B cell (primary cell): ENCODE results near the gene C6orf89. TPM values are rescaled to one million over a fixed set of nuclear protein-coding genes. Genes with fewer than 3 reads are reported as not detected.

Experiments
- ATAC-seq: fragments of 200-7000 bp; cut with Tn5 transposase; one replicate; pipeline ENCODE4 v1.10.0; 2021; ENCODE audit warnings: low read depth, mild to moderate bottlenecking, moderate number of reproducible peaks, moderate library complexity
- CTCF ChIA-PET: fragments of 350-600 bp; sonication (Branson Sonifier 250); formaldehyde crosslinking; loops from one replicate; lab custom pipeline; 2021; ENCODE audit warnings: antibody characterized with exemption, inconsistent platforms; lab: Charles Lee
- POLR2A ChIA-PET: fragments of 350-600 bp; sonication (Branson Sonifier 250); formaldehyde crosslinking; loops from one replicate; lab custom pipeline; 2021; ENCODE audit warnings: antibody characterized with exemption; lab: Charles Lee
- DNase-seq: peaks from one replicate; pipeline ENCODE4 v3.0.0; 2013
- H2AFZ ChIP-seq: 2 replicates; pipeline ENCODE4 v1.6.1; 2012; ENCODE audit warnings: mild to moderate bottlenecking, low read depth, low read length; ENCODE audit not compliant: insufficient read depth, poor library complexity, severe bottlenecking
- H3K27ac ChIP-seq, 2 donors: 1 replicate in 1 of 2; 2 replicates in 1 of 2; pipeline ENCODE4 v1.5.1; 2012 to 2013; ENCODE audit warnings: low read length in 2 of 2, mild to moderate bottlenecking in 2 of 2, moderate library complexity in 1 of 2
- H3K27me3 ChIP-seq, 4 experiments: fragments of 200-600 bp in 1 of 4; sonication (generic) in 1 of 4; replicated peaks in 1 of 4; 1 replicate in 2 of 4; 2 replicates in 2 of 4; pipeline versions ENCODE4 v1.6.1 to v1.7.0; 2013 to 2016; ENCODE audit warnings: low read length in 3 of 4, mild to moderate bottlenecking in 2 of 4, mixed read lengths in 1 of 4, moderate library complexity in 1 of 4; ENCODE audit not compliant: insufficient read depth in 4 of 4, control insufficient read depth in 3 of 4; ENCODE audit errors: control extremely low read depth in 1 of 4
- H3K36me3 ChIP-seq, 2 experiments: replicated peaks in 1 of 2; 1 replicate in 1 of 2; 2 replicates in 1 of 2; pipeline versions ENCODE4 v1.6.1 to v1.7.1; 2013; ENCODE audit warnings: low read length in 1 of 2; ENCODE audit not compliant: insufficient read depth in 2 of 2, control insufficient read depth in 1 of 2; ENCODE audit errors: control extremely low read depth in 1 of 2, extremely low read depth in 1 of 2
- H3K4me1 ChIP-seq, 2 donors: fragments of 200-600 bp in 1 of 2; sonication (generic) in 1 of 2; 1 replicate in 1 of 2; 2 replicates in 1 of 2; pipeline versions ENCODE4 v1.5.1 to v1.6.1; 2013 to 2017; ENCODE audit warnings: low read length in 2 of 2; ENCODE audit not compliant: control insufficient read depth in 2 of 2, insufficient read depth in 2 of 2
- H3K4me2 ChIP-seq: replicated peaks from 2 replicates; pipeline ENCODE3; 2012; ENCODE audit warnings: mild to moderate bottlenecking, low read depth, low read length; ENCODE audit not compliant: poor library complexity, severe bottlenecking
- H3K4me3 ChIP-seq, 5 experiments: fragments of 200-600 bp in 1 of 5; sonication (generic) in 1 of 5; 1 replicate in 3 of 5; 2 replicates in 2 of 5; pipeline versions ENCODE4 v1.5.1 to v1.7.0; 2011 to 2016; ENCODE audit warnings: low read length in 4 of 5, mild to moderate bottlenecking in 4 of 5, low read depth in 2 of 5, control low read depth in 1 of 5, moderate library complexity in 1 of 5; ENCODE audit not compliant: insufficient read depth in 1 of 5; ENCODE audit errors: control extremely low read depth in 1 of 5, extremely low read depth in 1 of 5
- H3K79me2 ChIP-seq: fragments of 200-600 bp; sonication (generic); one replicate; pipeline ENCODE4 v1.6.0; 2016; ENCODE audit warnings: low read length; ENCODE audit not compliant: control insufficient read depth, insufficient read depth
- H3K9ac ChIP-seq: fragments of 200-600 bp; sonication (generic); 2 replicates; pipeline ENCODE4 v1.6.1; 2017; ENCODE audit warnings: mild to moderate bottlenecking, low read length, moderate library complexity
- H3K9me3 ChIP-seq, 3 donors: one replicate each; pipeline versions ENCODE4 v1.6.1 to v1.7.1; 2013; ENCODE audit warnings: low read length in 2 of 3; ENCODE audit not compliant: control insufficient read depth in 2 of 3, insufficient read depth in 1 of 3; ENCODE audit errors: control extremely low read depth in 1 of 3
- H4K20me1 ChIP-seq: 2 replicates; pipeline ENCODE4 v1.6.0; 2012; ENCODE audit warnings: mild to moderate bottlenecking, low read length; ENCODE audit not compliant: insufficient read depth, control insufficient read depth, poor library complexity, severe bottlenecking
- H3K27ac Mint-ChIP-seq: one replicate; pipeline ENCODE4 v1.8.0; 2021; ENCODE audit warnings: mixed read lengths
- H3K27me3 Mint-ChIP-seq: one replicate; pipeline ENCODE4 v1.8.0; 2021; ENCODE audit warnings: mixed read lengths
- H3K4me1 Mint-ChIP-seq: one replicate; pipeline ENCODE4 v1.8.0; 2021; ENCODE audit warnings: mixed read lengths
- H3K4me3 Mint-ChIP-seq: one replicate; pipeline ENCODE4 v1.8.0; 2021; ENCODE audit warnings: mixed read lengths
- H3K9me3 Mint-ChIP-seq: one replicate; pipeline ENCODE4 v1.8.0; 2022; ENCODE audit warnings: mixed read lengths; ENCODE audit not compliant: insufficient read depth
- CTCF ChIP-seq: fragments of 200-600 bp; IDR thresholded peaks from one replicate; pipeline ENCODE4 v1.8.0; 2022; ENCODE audit warnings: antibody characterized with exemption, mild to moderate bottlenecking
- EZH2 ChIP-seq: IDR thresholded peaks from 2 replicates; pipeline ENCODE4 v1.6.1; 2012; ENCODE audit warnings: borderline replicate concordance, low read depth, mild to moderate bottlenecking, moderate library complexity, low read length; ENCODE audit not compliant: insufficient read depth, poor library complexity, severe bottlenecking
- WGBS: methylation state at CpG from one replicate; pipeline ENCODE4 v1.1.5; 2013; ENCODE audit warnings: missing lambda C conversion rate; ENCODE audit not compliant: insufficient coverage; 5-methylcytosine and 5-hydroxymethylcytosine counted together
- intact Hi-C: fragments of 100-400 bp; cut with micrococcal nuclease; formaldehyde crosslinking; loops from one replicate; pipeline ENCODE4 v1.10.0; 2022
- polyA plus RNA-seq: library from polyadenylated mRNA; depleted of rRNA; stranded (reverse); fragments of >200 nt; gene quantifications from 2 replicates; pipeline ENCODE4 v1.2.3, GENCODE V29; 2012
- total RNA-seq, 2 donors: library from RNA; stranded (reverse); fragments of 120-200 nt in 1 of 2; gene quantifications; 1 replicate in 1 of 2; 2 replicates in 1 of 2; pipeline versions ENCODE4 v1.2.3 to v1.2.4, GENCODE V29; 2013 to 2022

The C6orf89 gene
- total and polyA plus RNA-seq, 2 donors (not counting 1 experiment from before 2014, with no cell fraction given) = 13.0 to 35.3 TPM

DNA sequence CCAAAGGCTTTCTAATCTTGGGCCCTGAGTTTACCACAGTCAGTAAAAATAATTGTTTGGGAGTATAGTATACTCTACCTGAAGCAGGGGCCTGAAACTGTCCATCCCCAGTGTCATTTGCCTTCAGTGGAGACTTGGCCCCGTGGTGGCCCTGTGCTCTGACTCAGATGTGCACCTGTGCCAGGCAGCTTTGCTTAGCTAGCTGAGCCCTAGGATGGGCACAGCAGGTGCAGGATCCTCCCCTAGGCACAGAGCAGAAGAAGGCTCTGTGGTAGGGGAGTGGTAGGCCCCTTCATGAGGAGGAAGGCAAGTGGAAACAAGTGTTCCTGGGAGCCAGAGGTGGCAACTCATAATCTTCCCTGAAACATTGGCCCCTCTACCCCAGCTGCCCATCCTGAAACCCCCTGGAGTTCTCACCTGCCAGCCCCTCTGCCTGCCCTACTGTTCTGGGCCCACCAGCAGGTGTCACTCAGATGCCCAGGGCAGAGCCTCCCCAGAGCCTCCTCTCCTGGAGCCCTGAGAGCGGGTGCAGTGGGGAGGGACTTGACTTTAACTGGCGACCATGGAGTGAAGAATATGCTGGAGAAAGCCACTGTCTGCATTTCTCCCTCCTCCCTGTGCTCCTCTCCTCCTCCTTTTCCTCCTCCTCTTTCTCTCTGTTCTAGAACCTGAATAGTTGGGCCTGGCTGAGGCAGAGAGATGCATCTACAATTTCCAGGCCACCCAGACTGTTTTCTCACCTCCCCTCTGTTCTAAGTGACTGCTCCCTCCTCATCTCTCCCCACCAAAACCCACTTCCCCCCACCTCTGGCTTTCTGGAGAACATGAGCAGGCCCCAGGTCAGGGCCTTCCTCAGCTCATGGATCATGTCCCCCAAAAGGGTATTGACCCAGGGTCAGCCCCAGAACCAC lies 49.4 kb upstream of the C6orf89 start:
- Histone ChIP-seq H3K9me3 (peaks cover 0 to 7% (median 0%) of the 10 kb centered on the region in 3 donors), H2AFZ (no peak overlapping the region), H3K9ac (no peak overlapping the region), H3K27ac (no peak overlapping the region), H3K36me3 (no peaks in the 10 kb centered on the region), H3K4me1 (peaks cover 18 to 23% of the 10 kb centered on the region in 2 donors), H3K27me3 (peaks cover 0 to 43% (median 23%) of the 10 kb centered on the region in 4 experiments), H4K20me1 (no peaks in the 10 kb centered on the region), H3K79me2 (no peaks in the 10 kb centered on the region), H3K4me2 (no peak overlapping the region), H3K4me3 (no peak overlapping the region)
- TF ChIP-seq CTCF (no peak), EZH2 (no peak)
- DNase-seq (no peak), ATAC-seq (no peak)
- H3K4me3 Mint-ChIP-seq = no peak overlapping the region
- CTCF ChIA-PET = interaction anchor here (1.6 kb wide), 1 partner anchor 14 kb away, joined by 6 read pairs; no protein-coding TSS in a partner anchor
- intact Hi-C loops = no loop called here
- peaks cover 40% of the 10 kb centered on the region for H3K27me3 Mint-ChIP-seq
- WGBS = 56% methylated on average over 1 of the region's 3 CpGs
- no peaks in the 10 kb centered on the region for H3K9me3 Mint-ChIP-seq
- no peak overlapping the region for H3K27ac Mint-ChIP-seq
- POLR2A ChIA-PET = no interaction called here
- H3K4me1 Mint-ChIP-seq = peaks cover 14% of the 10 kb centered on the region

DNA sequence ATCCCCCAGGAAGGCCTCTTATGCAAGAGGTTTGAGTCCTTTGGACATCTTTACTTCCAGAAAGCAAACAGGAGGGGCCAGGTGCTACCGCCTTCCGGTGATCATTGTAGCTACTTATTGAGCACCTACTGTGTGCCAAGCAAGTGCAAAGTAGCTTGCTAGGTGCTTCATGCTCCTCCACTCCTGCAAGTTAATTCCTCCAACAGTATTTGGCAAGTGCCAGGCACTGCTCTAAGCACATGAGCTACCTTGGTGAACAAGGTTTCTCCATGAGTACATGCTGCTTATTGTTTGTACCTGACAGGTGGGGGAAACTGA lies 48.8 kb upstream of the C6orf89 start:
- 100% methylated on average over 2 of the region's 2 CpGs for WGBS
- Mint-ChIP-seq H3K27me3 (peaks cover 40% of the 10 kb centered on the region), H3K9me3 (no peaks in the 10 kb centered on the region), H3K27ac (no peak overlapping the region), H3K4me1 (peaks cover 14% of the 10 kb centered on the region), H3K4me3 (no peak overlapping the region)
- H3K9me3 ChIP-seq = peaks cover 0 to 7% (median 0%) of the 10 kb centered on the region in 3 donors
- H3K27ac ChIP-seq = no peak overlapping the region
- no peaks in the 10 kb centered on the region for H3K79me2 ChIP-seq
- no peak overlapping the region for H3K4me2 ChIP-seq
- ChIA-PET CTCF (interaction anchor here (1.6 kb wide), 1 partner anchor 13 kb away, joined by 6 read pairs; no protein-coding TSS in a partner anchor), POLR2A (no interaction called here)
- H3K4me1 ChIP-seq = peaks cover 18 to 23% of the 10 kb centered on the region in 2 donors
- TF ChIP-seq CTCF = no peak
- TF ChIP-seq EZH2 = no peak
- DNase-seq (no peak), ATAC-seq (no peak)
- peaks cover 0 to 43% (median 23%) of the 10 kb centered on the region in 4 experiments for H3K27me3 ChIP-seq
- H2AFZ ChIP-seq = no peak overlapping the region
- H3K36me3 ChIP-seq = no peaks in the 10 kb centered on the region
- H3K9ac ChIP-seq = no peak overlapping the region
- H3K4me3 ChIP-seq = no peak overlapping the region
- H4K20me1 ChIP-seq = no peaks in the 10 kb centered on the region
- intact Hi-C loops = no loop called here
